Measurements from ENCODE around the gene GDI1.
A peak's percentile ranks its signal among the peaks of the same experiment; 100 is the strongest.

Gene GDI1

GRCh38 chrX:154462396-154462795, 25.4 kb downstream of the GDI1 start:
- no peak for DNase-seq (ENCODE audit: low read depth)

GRCh38 chrX:154463611-154464220, 26.8 kb downstream of the GDI1 start:
- no peak for DNase-seq (ENCODE audit: low read depth)

DNA sequence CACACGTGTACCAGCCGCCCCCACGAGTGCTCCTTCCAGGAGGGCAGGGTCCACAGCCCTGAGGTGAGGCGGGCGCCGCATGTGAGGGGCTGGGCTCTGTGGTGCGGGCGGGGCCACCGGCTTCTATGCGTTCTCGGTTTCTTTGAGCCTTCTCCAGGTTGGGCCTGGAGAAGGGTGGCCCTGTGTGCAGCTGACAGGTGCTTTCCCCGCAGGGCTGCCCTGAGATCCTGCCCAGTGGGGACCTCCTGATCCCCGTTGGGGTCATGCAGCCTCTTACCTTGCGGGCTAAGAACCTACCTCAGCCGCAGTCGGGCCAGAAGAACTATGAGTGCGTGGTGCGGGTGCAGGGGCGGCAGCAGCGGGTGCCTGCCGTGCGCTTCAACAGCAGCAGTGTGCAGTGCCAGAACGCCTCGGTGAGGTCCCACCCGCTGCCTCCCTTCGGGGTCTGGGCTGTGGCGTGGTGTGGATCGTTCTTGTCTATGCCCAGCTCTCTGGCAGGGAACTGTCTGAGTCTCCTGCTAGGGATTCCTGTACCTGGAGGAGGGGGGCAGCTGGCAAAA, 27.9 kb downstream of the GDI1 start:
- no peak for DNase-seq (ENCODE audit: low read depth)

GRCh38 chrX:154465601-154466000, 28.6 kb downstream of the GDI1 start:
- no peak for DNase-seq (ENCODE audit: low read depth)

- no peak for DNase-seq (ENCODE audit: low read depth)
These were observed 29.1 kb downstream of the GDI1 start for GRCh38 chrX:154466036-154466435.

DNA sequence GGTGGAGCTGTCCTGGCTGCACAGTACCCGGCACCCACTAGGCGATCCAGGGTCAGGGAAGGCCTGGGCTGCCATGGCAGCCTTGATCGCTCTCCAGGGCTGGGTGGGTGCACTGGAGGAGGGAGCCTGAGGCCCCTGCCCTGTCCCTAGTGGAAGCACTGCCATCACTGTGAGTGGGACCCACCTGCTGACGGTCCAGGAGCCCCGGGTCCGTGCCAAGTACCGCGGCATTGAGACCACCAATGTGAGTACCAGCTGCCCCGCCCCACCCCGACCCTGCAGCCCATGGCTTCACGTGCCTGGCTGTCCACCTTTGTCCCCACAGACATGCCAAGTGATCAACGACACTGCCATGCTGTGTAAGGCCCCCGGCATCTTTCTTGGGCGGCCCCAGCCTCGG, 30.0 kb downstream of the GDI1 start:
- DNase-seq (ENCODE audit: low read depth), result no peak

DNA sequence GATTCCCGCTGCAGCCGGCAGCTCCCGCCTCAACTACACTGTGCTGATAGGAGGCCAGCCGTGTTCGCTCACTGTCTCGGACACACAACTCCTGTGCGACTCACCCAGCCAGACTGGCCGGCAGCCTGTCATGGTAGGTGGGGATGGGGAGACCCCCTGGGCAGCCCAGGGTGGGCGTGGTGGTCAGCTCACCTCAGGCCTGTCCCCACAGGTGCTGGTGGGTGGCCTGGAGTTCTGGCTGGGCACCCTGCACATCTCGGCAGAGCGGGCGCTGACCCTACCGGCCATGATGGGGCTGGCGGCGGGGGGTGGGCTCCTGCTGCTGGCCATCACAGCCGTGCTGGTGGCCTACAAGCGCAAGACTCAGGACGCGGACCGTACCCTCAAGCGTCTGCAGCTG, 30.6 kb downstream of the GDI1 start:
- DNase-seq (ENCODE audit: low read depth), result no peak

DNA sequence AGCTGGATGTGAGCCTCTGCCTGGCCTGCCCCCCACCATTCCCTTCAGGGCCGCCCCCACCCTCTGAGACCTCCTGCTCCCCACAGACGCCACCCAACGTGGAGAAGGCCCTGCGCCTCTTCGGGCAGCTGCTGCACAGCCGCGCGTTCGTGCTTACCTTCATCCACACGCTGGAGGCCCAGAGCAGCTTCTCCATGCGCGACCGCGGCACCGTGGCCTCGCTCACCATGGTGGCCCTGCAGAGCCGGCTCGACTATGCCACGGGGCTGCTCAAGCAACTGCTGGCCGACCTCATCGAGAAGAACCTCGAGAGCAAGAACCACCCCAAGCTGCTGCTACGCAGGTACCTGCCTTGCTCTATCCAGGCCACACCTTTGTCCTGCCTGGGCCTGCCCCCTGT, 31.3 kb downstream of the GDI1 start:
- DNase-seq (ENCODE audit: low read depth), result no peak

DNA sequence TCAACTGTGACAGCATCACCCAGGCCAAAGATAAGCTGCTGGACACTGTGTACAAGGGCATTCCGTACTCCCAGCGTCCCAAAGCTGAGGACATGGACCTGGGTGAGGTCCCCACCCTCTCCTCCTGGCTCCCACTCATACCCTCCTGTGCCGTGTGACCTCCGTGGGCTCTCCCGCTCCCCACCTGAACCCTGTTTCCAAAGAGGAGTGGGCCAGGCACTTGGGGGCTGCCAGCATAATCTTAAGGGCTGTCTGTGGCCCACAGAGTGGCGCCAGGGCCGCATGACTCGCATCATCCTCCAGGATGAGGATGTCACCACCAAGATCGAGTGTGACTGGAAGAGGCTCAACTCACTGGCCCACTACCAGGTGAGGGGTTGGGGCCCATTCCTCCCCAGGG, 32.2 kb downstream of the GDI1 start:
- DNase-seq (ENCODE audit: low read depth), result no peak

- no peak for DNase-seq (ENCODE audit: low read depth)
These were observed 32.9 kb downstream of the GDI1 start for GRCh38 chrX:154469880-154470279.

GRCh38 chrX:154470434-154470833, 33.5 kb downstream of the GDI1 start:
- no peak for DNase-seq (ENCODE audit: low read depth)

DNA sequence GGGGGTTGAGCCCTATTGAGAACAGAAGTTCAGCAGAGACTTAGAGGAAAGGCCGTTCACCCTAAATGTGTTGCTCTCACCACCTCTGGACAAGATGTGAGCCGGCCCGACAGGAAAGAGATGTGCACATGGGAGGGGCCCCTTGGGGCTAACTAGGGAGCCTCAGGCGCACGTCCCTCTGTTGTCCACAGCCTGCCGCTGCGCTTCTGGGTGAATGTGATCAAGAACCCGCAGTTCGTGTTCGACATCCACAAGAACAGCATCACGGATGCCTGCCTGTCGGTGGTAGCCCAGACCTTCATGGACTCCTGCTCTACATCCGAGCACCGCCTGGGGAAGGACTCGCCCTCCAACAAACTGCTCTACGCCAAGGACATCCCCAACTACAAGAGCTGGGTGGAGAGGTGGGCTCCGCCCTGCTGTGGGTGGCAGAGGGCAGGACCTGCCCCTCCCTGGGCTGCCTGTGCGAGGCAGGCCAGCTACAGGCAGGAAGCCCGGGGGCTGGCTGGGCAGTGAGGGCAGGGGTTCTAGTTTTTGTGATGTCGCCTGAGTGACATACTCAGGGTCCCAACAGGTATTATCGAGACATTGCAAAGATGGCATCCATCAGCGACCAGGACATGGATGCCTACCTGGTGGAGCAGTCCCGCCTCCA, 34.1 kb downstream of the GDI1 start:
- DNase-seq (ENCODE audit: low read depth), result no peak

- no peak for DNase-seq (ENCODE audit: low read depth)
These were observed 35.1 kb downstream of the GDI1 start for GRCh38 chrX:154471839-154472684.

DNA sequence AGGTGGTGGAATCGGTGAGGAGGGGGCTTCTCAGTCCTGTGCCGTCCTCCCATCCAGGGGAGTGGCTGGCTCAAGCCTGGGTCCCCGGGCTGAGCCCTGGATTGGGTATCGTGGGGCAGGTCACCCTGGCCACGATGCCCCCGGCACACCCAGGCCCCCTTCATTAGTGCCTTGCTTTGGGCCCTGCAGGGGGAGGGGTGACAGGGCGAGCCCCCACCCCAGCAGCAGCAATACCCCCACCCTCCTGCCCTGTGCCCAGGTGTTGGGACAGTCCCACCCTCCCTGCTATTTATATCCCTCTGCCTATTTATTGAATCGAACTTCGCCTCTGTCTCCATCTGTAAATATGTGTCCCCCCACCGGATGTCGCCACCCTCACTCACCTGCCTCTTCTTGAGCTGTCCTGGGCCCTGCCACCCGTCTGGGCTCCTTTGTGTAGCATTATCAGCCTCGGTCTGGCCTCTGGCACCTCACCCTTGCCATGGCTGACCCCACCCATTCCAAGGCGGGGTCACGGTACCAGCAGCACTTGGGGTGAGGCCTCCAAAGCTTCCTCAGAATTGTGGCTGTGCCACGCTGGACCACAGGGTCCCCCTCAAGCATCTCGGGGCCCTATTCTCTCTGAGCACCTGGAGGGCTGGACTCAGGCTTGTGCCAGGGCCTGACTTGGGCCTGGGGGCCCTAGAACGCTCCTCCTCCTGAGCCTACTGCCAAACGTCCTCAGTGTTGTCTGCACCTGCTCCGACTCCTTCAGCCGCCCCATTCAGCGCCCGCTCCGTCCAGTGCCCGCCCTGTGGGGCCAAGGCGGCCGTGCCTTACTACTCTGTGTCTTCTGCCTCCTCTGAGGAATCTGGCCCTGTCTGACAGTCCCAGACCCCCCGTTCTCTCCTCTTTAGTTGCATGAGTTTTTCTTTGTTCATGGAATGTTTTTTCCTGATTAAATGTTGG, 36.0 kb downstream of the GDI1 start:
- no peak for DNase-seq (ENCODE audit: low read depth)

DNA sequence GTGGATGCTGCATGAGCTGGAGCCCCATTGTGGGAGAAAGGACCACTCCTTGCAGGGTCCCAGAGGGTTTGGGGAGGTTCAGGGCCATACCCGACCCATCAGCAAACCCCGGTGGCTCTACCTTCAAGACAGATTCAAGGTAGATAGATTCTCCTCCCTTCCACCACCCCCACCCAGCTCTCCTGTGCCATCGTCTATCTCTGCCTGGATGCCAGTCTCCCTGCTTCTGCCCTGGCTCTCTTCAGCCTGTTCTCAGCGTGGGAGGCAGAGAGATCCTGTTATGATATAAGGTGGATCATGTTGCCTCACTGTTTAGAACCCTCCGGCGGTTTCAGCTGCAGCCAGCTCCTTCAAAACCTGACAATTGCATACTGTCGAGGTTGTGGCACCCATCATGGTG, 36.7 kb downstream of the GDI1 start:
- no peak for DNase-seq (ENCODE audit: low read depth)

- no peak for DNase-seq (ENCODE audit: low read depth)
These were observed 39.9 kb downstream of the GDI1 start for GRCh38 chrX:154476821-154477220.

DNA sequence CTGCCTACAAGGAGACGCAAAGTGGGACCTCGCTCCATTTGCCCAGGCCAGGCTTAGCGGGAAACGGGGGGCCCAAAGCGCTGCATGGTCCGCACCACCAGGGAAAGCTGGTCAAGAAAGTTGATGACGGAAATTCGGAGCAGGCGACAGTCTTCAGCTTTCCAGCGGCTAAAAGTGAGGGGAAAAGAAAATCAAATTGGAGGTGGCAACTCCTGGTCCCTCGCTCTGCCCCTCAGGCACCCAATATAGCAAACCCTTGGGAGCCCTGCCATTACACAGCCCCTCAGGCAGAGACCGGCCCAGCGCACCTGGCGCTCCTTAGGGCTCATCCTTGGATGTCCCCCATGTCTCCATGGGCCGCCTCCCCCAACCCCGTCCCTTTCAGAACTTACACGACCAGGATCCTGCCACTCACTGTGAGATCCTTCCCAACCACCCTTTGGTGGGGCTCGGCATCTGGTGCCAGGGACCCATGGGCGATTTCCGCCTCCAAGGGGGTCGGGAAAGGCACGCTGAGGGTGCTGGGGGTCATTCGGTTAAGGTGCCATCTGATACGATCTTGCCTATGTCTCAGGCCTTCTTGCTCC, 41.0 kb downstream of the GDI1 start:
- no peak for DNase-seq (ENCODE audit: low read depth)

DNA sequence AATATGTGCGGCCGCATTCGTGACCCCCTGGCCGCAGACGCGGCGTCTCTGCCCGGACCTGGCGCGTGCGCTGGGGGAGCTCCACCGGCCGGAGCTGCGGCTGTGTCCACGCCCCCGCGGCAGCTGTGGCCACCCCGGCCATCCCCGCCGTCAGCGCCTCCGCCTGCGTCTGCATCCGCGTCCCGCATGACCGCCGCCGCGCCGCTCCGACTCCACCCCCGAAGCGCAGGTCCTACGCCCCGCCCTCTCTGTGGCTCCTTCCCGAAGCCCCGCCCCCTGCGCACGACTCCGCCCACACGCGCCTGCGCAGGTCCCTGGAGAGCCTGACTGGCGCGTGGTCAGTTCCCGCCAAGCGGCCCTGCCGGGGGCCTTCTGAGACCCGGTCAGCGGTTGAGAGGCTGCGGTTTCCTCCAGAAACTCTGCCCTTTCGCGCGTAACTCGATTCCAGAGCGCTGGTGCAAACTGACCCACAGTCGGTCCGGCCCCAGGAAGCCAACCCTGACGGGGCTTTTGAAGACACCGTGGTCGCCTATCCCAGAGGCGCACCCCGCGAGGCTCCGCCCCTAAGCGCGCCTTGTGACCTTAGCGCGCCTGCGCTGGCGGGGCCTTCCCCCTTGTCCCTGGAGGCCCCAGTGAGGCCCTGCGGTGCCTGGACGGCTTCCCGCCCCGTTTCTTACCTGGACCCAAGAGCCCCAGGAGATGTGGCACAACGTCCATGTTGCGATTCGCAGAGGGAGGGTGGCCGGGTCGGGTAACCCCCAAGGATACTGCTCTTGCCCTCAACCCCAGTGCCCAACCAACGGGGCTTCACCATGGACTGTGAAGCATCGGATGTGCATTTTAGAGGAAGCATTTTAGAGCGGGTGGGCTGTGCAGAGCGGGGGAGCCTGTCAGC, 42.0 kb downstream of the GDI1 start, which contains the start of gene LAGE3:
LAGE3 (minus strand) TSS at position 554 of the 895 bp plus-strand sequence; CDS start at position 188, 366 bp downstream.
- DNase-seq (ENCODE audit: low read depth), result peak; percentile 90

- no peak for DNase-seq (ENCODE audit: low read depth)
These were observed 44.2 kb downstream of the GDI1 start for GRCh38 chrX:154481195-154481594.

DNA sequence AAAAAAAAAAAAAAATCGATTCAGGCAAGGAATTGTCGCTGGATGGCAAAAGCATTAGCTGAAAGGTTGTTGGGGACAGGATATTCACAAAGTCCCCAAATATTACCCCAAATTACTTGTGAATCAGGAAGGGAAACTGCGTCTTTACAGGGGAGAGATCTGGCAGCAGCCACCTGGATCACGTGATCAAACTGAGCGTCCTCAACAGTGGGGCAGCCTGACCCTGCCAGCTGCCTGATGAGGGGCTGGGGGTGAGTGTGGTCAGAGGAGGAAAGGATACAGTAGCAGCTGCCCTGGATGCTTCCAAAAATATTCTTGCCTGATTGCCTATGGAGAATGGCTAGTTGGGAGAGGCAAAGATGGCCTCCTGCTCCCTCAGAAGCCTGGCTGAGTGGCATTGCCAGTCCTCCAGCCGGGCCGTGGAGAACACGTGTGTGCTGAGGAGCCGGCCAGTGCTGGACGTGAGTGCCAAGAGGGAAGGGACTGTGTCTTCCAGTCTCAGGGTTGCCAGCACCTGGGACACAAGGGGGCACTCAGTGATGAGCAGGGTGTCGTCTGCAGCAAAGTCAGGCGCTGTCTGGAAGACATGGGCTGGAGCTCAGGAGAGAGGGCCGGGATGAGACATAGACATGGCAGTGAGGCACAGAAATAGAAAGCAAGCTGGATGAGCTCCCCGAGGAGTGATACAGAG, 45.1 kb downstream of the GDI1 start:
- no peak for DNase-seq (ENCODE audit: low read depth)
